Activated CD4-positive, alpha-beta T cell treated with anti-CD3 and anti-CD28 coated beads, Interleukin-2, Interleukin-6, amounts not matched to agents 100 ng/mL and 50 ng/mL, durations not matched to agents 16 hours and 8 hours (primary cell): ENCODE data around the gene ZNF644.
"Not testable (repeated sequence)": the region's sequence is repeated elsewhere in the genome, so short reads cannot be mapped to it uniquely, and the experiment has no call there.

ENCODE experiments used
- DNase-seq: peaks from one replicate; pipeline ENCODE4 v3.0.0-alpha.2; 2020

ZNF644 gene

DNA sequence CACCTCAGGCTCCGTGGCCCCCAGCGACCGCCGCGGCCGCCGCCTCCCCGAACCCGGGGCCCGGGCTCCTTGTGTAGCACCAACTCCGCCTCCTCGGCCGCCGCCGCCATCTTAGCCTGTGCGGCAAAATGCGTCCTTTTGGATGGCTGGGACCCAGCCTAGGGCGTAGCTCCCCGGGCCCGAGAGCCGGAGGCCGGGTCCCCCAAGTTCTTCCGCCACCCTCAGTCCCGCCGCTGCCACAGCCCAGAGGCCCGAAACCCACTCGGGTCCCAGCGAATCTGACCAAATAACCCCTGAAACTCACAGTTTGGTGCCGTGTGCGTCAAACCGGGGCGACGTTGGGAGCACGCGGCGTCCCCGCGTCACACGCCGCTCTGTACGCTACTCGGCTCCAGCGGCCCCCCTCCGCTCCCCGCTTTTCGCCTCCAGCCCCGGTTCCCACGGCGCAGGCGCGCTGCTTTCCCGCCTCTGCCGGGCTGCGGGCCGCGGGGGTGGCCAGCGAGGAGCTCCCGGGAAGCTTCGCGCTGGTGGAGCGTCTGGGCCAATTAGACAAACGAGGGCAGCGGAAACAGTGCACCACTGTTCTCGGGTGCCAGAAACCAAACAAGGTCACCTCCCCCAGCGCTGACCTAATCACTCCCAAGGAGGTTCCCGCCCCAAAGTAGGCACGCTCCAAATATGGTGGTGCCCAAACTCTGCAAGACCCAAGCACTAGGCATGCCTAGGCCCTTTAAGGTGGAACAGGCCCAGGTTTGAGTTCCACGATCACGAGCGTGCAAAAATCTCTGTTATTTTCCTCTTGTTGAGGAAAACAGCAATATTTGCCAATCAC, at the start of gene ZNF644:
Gene ZNF644, minus strand, starts transcription at position 350 of the 832 bp plus-strand sequence. CDS start 39,682 bp downstream, outside the sequence.
- DNase-seq: peak; percentile 94

DNA sequence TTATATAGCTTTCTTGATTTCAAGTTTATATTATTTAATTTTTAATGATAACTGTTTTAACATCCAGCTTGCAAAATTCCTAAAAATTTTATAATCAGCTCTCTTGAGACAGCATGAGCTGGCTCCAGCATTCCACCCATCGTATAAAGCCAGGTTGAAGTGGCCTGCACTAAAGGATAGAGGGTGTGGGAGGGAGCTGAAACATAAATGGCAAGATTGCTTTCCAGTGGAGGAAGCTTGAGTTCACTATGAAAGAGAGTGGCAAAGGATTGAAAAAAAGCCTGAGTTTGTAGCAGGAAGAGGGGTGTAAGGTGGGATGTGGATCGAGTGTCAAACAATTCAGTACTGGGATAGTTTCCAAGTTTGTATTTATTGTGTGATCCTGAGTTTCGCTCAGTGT, 48.5 kb upstream of the ZNF644 start:
- no peak for DNase-seq

DNA sequence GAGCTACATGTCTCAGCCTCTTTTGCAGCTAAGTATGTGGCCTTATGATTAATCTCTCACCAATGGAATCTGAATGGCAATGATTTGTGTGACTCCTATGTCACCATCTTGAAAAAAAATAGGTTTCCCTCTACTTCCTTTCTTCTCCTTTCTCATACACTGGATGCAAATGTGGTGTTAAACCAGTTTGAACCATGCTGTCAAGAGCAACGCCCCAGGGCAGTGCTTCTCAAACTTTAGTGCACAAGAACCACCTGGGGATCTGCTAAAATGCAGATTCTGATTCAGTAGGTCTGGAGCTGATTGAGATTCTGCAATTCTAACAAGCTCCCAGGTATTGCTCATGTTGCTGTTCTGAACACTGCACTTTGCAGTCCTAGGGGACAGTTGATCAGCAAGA, 44.7 kb upstream of the ZNF644 start:
- no peak for DNase-seq

DNA sequence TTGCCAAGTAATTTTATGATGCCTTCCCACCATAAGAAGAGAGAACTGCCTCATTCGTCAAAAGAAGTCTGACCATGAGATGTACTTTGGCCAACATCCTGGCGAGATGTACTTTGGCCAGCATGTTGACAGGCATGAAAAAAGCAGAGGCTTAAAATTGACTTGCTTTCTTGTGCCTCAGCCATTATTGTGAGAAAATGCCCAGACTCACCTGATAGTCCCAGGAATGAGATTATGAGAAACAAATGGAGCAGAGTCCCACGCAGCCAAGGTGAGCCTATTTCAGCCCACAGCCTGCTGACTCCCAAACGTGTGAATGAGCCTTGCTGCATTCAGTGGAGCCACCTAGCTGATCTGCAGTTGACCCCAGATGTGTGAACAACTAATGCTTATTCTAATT, 43.5 kb upstream of the ZNF644 start:
- DNase-seq: no peak

DNA sequence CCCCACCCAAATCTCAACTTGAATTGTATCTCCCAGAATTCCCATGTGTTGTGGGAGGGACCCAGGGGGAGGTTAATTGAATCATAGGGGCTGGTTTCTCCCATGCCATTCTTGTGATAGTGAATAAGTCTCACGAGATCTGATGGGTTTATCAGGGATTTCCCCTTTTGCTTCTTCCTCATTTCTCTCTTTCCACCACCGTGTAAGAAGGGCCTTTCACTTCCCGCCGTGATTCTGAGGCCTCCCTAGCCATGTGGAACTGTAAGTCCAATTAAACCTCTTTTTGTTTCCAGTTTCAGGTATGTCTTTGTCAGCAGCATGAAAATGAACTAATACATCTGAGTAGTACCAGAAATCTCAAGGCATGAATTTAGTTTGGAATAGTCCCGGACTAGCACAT, 41.6 kb upstream of the ZNF644 start:
- not testable (repeated sequence) for DNase-seq

DNA sequence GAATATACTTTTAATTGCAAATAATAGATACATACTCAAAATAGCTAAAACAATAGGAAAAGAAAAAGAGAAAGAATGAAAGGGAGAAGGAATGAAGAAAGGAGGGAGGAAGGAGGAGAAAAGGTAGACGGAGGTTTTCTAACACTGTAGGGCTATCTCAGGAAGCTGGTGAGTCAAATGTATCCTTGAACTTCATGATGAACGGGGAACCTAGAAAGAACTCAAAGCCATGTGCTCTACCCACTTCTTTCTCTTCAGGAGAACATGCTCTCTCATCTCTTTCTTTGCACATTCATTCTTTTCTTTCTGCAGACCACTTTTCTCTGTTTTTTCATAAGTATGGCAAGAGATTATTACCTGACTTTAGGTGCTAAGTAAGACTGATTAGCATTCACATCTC, 37.3 kb upstream of the ZNF644 start:
- no peak for DNase-seq

DNA sequence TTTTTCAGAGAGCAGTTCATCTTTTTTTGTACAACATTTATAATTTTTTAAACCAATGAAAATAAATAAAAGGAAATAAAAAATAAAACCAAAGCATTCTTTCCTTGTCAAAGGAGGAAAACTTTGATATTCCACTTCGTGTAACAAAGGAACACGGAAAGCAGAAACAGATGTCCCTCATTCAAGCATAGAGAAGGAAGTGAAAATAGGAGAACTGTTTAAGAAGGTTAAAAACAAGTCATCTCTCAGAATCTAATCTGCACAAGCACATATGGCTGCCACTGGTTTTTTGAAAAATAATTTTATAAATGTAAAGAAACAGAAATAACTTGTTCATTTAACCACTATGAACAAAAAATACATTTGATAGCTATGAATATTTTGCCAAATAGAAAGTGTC, 35.9 kb upstream of the ZNF644 start:
- no peak for DNase-seq

DNA sequence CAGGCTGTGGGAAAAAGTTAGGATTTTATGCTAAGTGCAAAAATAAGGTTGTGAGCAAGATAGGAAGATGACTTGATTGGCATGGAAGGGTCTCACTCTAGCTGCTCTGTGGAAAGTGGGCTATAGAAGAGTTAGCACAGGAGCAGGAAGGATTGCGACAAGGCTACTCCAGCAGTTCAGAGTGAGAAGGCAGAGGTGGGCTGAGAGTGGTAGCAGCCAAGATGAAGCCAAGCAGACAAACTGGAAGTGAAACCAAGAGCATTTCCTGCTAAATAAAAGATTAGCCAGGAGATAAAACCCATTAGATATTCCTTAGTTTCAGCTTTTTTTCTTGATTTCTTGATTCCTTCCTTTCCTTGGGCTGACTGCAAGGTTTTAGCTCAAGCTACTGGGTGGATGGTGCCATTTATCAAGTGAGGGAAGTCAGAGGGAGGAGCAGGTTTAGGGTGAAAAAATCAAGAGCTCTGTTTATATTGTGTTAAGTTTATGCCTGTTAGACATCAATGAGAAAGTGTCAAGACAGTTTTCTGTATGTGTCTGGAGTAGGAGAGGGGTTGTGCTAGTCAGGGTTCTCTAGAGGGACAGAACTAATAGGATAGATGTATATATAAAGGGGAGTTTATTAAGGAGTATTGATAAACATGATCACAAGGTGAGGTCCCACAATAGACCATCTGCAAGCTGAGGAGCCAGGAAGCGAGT, 33.1 kb upstream of the ZNF644 start:
- DNase-seq: no peak

DNA sequence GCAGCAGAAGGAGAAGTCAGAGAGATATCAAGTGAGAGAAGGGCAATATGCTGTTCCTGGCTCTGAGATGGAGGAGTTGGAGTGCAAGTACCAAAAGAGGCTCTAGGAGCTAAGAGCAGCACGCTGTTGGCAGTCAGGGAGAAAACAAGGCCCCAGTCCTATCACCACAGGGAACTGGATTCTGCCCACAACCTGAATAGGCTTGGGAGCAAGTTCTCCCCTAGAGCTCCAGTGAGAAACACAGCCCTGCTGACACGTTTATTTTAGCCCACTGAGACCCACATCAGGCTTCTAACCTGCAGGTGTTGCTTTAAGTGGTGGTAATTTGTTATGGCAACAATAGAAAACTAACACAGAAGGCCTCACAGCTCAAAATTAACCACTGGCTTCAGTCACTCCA, 31.8 kb upstream of the ZNF644 start:
- no peak for DNase-seq

DNA sequence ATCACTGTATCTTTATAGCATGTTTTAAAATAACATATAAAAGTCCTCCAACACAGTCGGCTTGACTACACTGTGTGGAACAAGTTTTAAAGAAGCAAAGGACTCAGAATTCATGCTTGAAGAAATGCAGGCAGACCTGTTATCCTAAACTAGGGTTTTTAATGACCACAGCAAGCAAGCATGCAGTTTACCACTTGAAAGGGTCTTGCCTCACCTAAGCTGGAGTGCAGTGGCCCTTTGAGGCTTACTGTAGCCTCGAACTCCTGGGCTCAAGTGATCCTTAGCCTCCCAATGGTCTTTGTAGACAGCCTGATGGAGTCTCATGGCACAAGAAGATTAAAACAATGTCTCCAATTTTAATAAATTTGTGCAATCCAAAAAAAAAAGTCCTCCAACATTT, 27.7 kb upstream of the ZNF644 start:
- DNase-seq: not testable (repeated sequence)

DNA sequence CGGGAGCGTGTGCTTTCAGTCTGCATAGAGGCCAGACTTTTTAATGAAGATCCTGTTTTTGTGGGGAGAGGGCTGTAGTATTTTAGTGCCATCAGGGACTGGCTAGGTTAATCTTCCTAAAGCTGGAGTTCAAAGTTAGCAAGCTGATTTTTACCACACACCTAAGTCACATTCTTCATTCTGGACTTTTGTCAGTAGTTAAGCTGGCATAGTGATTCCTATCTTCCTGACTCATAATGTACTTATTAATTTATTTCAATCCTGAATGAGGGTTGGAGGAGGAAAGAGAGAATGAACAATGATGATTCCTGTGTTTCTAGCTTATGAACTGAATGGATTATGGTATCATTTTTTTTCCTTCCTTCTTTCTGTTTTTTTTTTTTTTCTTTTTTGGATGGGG, 24.9 kb upstream of the ZNF644 start:
- no peak for DNase-seq

DNA sequence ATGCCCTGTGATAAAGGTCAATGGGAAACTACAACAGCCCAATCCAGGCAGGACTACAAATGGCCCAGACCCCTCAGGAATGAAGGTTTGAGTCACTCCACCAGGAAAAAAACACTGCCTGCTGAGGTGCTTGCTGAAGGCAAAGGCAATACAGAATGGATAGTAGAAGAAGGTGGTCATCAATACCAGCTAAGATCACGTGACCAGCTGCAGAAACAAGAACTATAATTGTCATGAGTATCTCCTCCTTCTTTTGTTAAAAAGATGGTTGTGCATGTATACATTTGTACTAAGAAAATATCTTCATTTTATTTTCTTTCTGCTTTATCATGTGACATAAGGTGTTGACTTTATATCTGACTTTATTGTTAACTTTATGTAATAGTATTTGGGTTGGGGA, 23.4 kb upstream of the ZNF644 start:
- no peak for DNase-seq

DNA sequence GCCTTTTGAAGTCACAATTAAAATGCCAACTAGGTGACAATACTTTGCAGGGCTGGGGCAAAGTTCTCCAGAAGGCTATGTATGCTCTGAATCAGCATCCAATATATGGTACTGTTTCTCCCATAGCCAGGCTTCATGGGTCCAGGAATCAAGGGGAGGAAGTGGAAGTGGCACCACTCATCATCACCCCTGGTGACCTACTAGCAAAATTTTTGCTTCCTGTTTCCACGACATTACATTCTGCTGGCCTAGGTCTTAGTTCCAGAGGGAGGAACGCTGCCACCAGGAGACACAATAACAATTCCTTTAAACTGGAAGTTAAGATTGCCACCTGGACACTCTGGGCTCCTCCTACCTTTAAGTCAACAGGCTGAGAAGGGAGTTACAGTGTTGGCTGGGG, 22.9 kb upstream of the ZNF644 start:
- DNase-seq: not testable (repeated sequence)

DNA sequence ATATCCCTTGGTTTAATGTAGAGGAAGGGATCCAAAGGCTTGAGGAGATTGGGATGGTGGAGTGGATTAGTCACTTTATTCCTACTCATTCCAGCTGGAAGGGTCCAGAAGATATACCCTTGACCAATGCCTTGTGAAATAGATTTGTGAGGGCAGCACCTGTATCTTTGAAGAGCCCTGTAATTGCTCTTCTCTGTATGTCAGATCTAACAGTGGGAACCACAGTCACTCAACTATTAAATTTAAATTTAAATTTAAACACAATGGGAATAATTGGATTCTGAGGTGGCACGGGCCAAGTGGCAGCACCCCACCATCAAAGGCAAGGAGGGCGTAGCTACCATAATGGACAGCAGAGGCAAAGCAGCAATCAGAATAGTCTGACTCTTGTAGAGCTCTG, 20.5 kb upstream of the ZNF644 start:
- DNase-seq: not testable (repeated sequence)

DNA sequence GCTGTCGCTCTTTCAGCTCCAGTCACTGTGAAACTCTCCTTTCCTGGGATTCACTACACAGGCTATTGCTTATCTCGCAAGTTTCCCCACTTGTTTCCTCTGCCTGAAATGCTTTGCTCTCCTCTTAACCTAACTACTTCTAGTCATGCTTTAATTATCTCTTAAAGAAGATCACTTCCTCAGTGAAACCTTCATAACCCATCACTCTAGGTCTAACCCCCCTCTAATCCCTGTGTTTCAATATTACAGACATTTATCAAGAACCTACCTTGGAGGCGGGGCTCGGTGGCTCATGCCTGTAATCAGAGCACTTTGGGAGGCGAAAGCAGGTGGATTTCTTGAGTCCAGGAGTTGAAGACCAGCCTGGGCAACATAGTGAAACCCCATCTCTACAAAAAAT, 16.7 kb upstream of the ZNF644 start:
- DNase-seq: no peak

DNA sequence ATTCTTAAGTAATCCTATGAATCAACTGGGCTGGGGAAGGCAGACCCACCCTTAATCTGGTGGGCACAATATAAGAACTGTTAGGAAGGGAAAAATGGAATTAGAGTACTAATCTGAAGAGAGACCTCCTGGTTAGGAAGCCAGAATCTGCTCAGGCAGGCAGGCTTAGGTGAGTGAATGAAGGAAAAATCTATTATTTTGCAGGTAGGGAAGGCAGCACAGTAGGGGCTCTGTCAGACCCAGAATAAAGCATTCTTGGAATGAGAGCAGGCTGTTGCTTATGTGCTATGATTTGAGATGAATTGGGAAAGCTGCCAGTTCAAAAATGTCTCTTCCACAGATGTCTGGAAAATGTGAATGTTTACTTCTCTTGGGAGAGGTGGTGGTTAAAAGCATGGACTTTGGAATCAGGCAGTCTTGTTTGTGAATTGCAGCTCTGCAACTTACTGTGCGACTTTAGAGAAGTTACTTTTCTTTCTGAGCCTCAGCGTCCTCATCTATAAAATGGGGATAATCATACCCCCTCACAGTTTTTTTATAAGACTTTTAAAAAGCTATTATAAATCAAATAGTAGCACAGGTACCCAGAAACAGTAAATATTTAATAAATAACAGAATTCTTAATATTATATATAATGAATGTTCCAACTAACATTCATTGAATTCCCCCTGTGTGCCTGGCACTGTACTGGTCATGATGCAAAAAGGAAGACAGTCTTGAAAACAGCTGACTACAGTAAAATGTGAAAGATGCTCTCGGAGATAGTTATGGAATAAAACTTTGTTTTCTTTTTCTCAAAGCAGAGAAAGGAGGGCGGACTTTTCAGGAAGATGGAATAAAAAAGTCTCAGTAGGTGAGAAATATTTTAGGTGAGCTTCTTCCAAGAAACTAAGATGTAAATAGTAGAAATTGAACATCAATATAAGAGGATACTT, 15.3 kb upstream of the ZNF644 start:
- no peak for DNase-seq

DNA sequence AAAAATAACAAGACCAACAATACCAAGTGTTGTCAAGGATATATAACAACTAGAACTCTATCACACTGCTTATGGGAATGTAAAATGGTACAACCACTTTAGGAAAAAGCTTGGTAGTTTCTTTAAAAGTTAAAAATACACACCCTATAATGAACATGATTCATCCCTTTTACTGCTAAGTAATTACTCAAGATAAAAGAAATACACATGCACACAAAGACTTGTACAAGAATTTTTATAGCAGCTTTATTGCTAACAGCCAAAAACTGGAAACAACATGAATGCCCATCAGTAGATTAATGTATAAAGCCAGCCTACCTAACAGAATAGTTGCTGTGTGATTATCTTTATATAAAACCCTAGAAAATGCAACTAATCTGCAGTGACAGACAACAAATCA, 10.5 kb upstream of the ZNF644 start:
- DNase-seq: no peak

DNA sequence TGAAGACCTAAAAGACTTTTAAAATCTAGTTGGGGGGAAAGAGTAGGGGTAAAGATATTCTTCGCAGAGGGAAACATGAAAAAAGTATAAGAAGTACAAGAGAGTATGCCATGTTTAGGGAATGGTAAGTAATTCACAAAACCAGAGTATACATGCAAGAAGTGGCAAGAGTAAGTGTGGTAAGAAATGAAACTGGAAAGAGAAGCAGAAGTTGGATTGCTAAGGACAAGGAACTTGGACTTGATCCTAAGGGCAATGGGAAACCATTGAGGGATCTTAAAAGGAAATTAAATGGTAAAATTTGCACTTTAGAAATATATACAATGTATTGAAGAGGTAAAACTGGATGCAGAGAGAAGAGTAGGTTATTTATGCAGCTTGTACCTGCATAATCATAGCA, 9.2 kb upstream of the ZNF644 start:
- DNase-seq: no peak

DNA sequence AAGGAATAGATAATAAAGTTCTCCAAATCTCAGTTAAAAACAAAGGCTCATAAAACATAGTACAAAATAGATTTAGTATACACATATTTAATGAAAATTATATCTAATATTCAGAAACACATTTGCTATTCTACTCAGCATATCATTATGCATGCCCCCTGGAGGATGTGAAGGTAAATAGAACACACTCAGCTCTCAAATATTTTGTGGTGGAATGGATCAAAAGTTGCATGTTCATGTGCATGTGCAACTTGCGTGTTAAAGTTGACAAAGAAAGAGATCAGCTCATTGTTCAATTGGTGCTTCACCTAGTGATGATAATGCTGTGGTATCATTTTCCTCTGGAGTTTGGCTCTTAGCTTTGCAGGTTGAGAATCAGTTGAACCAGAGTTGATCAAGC, 4.9 kb upstream of the ZNF644 start:
- DNase-seq: no peak

DNA sequence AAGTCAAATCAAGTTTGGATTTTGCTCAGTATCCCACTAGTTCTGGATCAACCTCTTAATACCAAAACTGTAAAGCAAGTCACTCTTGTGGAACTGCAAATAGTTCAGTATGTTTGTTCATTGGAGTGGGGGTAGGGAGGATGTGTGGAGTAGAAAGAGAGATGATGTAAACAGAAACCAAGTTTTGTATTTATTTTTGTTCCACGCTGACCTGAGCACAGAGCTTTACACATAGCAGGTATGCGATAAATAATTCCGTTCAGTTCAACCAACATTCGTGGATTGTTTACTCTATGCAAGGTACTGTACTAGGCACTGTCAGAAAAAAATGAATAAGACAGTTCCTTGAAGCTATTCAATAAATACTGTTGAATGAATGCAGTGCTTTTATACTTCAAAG, 4.5 kb upstream of the ZNF644 start:
- DNase-seq: no peak

DNA sequence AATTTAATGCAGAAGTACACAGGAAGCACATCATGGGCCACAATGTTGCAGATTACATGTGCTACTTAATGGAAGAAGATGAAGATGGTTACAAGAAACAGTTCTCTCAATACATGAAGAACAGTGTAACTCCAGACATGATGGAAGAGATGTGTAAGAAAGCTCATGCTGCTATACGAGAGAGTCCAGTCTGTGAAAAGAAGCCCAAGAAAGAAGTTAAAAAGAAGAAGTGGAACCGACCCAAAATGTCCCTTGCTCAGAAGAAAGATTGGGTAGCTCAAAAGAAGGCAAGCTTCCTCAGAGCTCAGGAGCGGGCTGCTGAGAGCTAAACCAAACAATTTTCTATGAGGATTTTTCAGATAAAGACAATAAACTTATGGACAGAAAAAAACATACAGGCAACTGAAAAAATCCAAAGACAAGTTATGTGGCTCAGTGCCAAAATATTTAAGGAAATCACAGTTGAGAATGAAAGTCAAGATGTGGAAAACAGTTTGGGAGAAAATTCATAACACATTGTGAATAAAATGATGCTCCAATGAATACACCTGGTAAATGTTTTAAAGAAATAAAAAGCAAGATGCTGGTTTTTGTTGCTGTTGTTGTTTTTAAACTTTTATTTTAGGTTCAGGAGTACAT, 2.8 kb upstream of the ZNF644 start:
- DNase-seq: no peak

DNA sequence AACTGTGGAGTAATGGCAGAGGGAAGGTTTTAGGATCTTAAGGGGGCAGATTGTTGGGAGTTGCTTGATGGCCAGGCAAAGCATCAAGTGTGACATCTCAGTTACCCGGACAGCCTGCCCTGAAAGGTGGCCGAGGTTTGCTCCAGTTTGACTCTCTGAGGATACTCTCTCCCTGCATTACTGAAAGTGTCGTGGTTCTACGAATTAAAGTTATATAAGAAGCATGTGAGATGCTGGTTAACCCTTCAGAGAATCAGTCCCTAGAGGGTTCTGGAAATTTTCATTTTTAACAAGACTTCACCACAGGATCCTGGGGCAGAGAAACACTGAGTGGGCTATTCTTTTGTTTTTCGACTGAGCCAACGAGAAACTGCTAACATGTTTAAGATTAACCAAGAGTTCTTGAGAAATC, 689 bp upstream of the ZNF644 start:
- DNase-seq: no peak
